ENCODE measurements around the gene CCDC152.

DNA sequence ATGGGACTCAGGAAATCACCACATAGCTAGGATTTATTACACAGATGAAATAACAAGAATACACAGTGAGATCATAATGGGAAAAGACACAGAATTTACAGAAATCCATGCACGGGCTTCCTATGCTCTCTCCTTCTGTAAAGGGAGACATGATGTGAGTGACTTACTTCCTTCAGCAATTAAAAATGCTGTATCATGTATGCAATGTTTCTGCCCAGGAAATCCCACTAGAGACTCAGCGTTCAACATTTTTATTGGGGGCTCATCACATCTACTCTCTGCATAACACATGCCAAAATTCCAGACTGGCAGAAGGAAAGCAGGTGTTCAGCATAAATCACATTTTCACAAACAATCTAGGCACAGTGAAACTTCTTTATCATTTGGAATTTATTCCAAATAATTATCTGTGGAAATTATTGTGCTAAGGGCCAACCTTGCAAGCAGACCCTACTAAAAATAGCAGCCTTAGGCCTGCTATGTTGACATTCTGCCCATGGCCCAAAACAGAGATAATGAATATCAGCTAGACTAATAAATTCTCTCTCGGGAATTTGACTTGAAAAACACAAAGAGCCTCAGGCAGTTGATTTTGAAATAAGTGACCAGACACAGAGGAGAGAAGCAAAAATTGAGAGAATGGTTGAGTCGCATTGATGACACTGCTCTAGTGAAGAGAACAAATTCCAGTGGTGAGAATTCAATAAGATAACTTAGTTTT is 86.5 kb downstream of the CCDC152 start:
- TF ChIP-seq, protein P1, sequence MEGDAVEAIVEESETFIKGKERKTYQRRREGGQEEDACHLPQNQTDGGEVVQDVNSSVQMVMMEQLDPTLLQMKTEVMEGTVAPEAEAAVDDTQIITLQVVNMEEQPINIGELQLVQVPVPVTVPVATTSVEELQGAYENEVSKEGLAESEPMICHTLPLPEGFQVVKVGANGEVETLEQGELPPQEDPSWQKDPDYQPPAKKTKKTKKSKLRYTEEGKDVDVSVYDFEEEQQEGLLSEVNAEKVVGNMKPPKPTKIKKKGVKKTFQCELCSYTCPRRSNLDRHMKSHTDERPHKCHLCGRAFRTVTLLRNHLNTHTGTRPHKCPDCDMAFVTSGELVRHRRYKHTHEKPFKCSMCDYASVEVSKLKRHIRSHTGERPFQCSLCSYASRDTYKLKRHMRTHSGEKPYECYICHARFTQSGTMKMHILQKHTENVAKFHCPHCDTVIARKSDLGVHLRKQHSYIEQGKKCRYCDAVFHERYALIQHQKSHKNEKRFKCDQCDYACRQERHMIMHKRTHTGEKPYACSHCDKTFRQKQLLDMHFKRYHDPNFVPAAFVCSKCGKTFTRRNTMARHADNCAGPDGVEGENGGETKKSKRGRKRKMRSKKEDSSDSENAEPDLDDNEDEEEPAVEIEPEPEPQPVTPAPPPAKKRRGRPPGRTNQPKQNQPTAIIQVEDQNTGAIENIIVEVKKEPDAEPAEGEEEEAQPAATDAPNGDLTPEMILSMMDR (IDR thresholded peaks at IDR 0.05), result no peak
- TF ChIP-seq POLR2A (IDR thresholded peaks at IDR 0.05), result no peak
